ENCODE measurements around the gene SSR3. TPM values are rescaled to one million over a fixed set of nuclear protein-coding genes. Genes with fewer than 3 reads are reported as not detected.

The SSR3 gene
- total and polyA plus RNA-seq, 2 of the 13 experiments (the other 11 are each of a cell fraction or from before 2014, with no cell fraction given), result 229 to 325 TPM

DNA sequence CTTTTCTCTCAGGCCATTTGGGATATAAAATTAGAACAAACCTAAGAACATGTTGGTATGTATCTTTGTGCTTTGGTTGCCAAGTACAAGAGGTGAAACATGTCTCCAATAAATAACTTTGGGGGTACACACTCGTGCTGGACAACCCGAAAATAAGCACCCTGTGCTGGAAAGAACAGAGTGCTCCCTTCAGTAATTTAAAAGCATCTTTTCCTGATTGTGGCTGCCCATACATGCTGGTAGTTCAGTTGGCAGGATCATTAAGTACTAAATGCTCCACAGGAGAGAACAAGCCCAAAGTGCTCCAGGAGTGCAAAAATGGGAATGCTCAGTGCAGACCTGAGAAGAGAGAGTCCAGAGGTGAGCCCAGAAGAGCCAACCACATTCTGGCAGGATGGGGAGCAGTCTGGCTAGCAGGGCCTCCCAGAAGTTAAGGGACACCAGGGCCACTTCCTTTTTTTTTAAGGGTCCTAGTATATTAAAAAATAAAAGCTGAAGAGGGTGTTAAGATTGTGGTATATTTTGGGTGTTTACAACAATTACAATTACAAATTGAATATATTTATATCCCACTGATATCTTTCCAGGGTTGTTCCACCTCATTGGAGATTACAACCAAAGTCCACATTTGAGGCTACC is 48.6 kb upstream of the SSR3 start:
- no peak overlapping the region for H3K9ac ChIP-seq (ENCODE audit: insufficient read depth, low read depth, low read length)
- H3K27ac ChIP-seq (ENCODE audit: extremely low read length, insufficient read depth, low read length), result no peak overlapping the region
- H3K9me3 ChIP-seq (ENCODE audit: low read length), result no peaks in the 10 kb centered on the region
- POLR2A ChIA-PET, result no interaction called here
- no peak for FAIRE-seq
- H2AFZ ChIP-seq (ENCODE audit: low read length), result no peak overlapping the region
- CTCF ChIA-PET (ENCODE audit: low intra/inter-chr PET ratio, low total read pairs), result no interaction called here
- no peaks in the 10 kb centered on the region for H4K20me1 ChIP-seq (ENCODE audit: insufficient read depth, low read length)
- peaks cover 16% of the 10 kb centered on the region for H3K4me1 ChIP-seq (ENCODE audit: insufficient read depth, low read length)
- no peak for TF ChIP-seq NONO (IDR thresholded peaks at IDR 0.05)
- no peak for TF ChIP-seq NONO (CRISPR knock-in tag; conservative IDR thresholded peaks at IDR 0.05)
- TF ChIP-seq NPAS2 (CRISPR knock-in tag; IDR thresholded peaks at IDR 0.05; ENCODE audit: borderline replicate concordance), result no peak
- TF ChIP-seq, protein P1, sequence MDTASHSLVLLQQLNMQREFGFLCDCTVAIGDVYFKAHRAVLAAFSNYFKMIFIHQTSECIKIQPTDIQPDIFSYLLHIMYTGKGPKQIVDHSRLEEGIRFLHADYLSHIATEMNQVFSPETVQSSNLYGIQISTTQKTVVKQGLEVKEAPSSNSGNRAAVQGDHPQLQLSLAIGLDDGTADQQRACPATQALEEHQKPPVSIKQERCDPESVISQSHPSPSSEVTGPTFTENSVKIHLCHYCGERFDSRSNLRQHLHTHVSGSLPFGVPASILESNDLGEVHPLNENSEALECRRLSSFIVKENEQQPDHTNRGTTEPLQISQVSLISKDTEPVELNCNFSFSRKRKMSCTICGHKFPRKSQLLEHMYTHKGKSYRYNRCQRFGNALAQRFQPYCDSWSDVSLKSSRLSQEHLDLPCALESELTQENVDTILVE (CRISPR knock-in tag; IDR thresholded peaks at IDR 0.05), result no peak
- TF ChIP-seq TCF7L2 (IDR thresholded peaks at IDR 0.05; ENCODE audit: low read depth, low read length), result no peak
- TF ChIP-seq BCL6 (CRISPR knock-in tag; IDR thresholded peaks at IDR 0.05), result no peak
- TF ChIP-seq ZNF572 (CRISPR knock-in tag; IDR thresholded peaks at IDR 0.05), result no peak
- no peak for TF ChIP-seq HNRNPK (IDR thresholded peaks at IDR 0.05; ENCODE audit: low read depth, low read length, poor library complexity, severe bottlenecking)
- TF ChIP-seq, protein P2, sequence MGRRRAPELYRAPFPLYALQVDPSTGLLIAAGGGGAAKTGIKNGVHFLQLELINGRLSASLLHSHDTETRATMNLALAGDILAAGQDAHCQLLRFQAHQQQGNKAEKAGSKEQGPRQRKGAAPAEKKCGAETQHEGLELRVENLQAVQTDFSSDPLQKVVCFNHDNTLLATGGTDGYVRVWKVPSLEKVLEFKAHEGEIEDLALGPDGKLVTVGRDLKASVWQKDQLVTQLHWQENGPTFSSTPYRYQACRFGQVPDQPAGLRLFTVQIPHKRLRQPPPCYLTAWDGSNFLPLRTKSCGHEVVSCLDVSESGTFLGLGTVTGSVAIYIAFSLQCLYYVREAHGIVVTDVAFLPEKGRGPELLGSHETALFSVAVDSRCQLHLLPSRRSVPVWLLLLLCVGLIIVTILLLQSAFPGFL (CRISPR knock-in tag; IDR thresholded peaks at IDR 0.05), result no peak
- TF ChIP-seq ZNF546 (CRISPR knock-in tag; conservative IDR thresholded peaks at IDR 0.05), result no peak
- no peak for TF ChIP-seq NFATC3 (CRISPR knock-in tag; IDR thresholded peaks at IDR 0.05)
- TF ChIP-seq ZC3H4 (CRISPR knock-in tag; IDR thresholded peaks at IDR 0.05; ENCODE audit: borderline replicate concordance), result no peak
- TF ChIP-seq, protein P3, sequence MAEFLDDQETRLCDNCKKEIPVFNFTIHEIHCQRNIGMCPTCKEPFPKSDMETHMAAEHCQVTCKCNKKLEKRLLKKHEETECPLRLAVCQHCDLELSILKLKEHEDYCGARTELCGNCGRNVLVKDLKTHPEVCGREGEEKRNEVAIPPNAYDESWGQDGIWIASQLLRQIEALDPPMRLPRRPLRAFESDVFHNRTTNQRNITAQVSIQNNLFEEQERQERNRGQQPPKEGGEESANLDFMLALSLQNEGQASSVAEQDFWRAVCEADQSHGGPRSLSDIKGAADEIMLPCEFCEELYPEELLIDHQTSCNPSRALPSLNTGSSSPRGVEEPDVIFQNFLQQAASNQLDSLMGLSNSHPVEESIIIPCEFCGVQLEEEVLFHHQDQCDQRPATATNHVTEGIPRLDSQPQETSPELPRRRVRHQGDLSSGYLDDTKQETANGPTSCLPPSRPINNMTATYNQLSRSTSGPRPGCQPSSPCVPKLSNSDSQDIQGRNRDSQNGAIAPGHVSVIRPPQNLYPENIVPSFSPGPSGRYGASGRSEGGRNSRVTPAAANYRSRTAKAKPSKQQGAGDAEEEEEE (CRISPR knock-in tag; IDR thresholded peaks at IDR 0.05; ENCODE audit: borderline replicate concordance), result no peak
- no peak for TF ChIP-seq CHCHD3 (CRISPR knock-in tag; IDR thresholded peaks at IDR 0.05)
- no peaks in the 10 kb centered on the region for H3K36me3 ChIP-seq (replicated peaks in 1 of 2; ENCODE audit: control insufficient read depth in 1 of 2, insufficient read depth in 2 of 2, low read length in 2 of 2)
- ATAC-seq, result no peak
- in situ Hi-C loops (cut with HindIII; ENCODE audit: extremely low pct_ligation_motif_present, low pct_unique_long_range_greater_than_20kb) (no loop called here), intact Hi-C loops (cut with micrococcal nuclease; ENCODE audit: unreplicated experiment) (no loop called here)
- no TSS peak for BruUV-seq (replicated peaks)
- DNase-seq (ENCODE audit: low spot score), result no peak
- peaks cover 0 to 27% of the 10 kb centered on the region in 2 experiments; a peak in 3 of 5 replicates for H3K27me3 ChIP-seq (ENCODE audit: control insufficient read depth in 1 of 2, insufficient read depth in 2 of 2, low read length in 2 of 2)
- WGBS (ENCODE audit: low lambda C conversion rate), result 26% methylated on average over 2 of the region's 2 CpGs
- H3K4me3 ChIP-seq (replicated peaks in 1 of 3; ENCODE audit: insufficient read depth in 1 of 3, low read depth in 2 of 3, low read length in 3 of 3), result no peak overlapping the region
- no peaks in the 10 kb centered on the region for H3K79me2 ChIP-seq (ENCODE audit: insufficient read depth, low read length)
- no peak overlapping the region for H3K4me2 ChIP-seq (ENCODE audit: low read depth, low read length)
